GM12891 (cell line): Measurements from ENCODE around the gene CCDC102B.

Experiments
- PAX5 ChIP-seq: IDR thresholded peaks from 2 replicates; pipeline ENCODE4 v1.6.1; 2011; ENCODE audit warnings: low read length, moderate library complexity, mild to moderate bottlenecking; ENCODE audit not compliant: insufficient read depth, severe bottlenecking
- POLR2A ChIP-seq: IDR thresholded peaks from 2 replicates; pipeline ENCODE4 v1.6.1; 2011; ENCODE audit warnings: low read depth, low read length, control low read depth
- POLR2AphosphoS5 ChIP-seq: IDR thresholded peaks from 2 replicates; pipeline ENCODE4 v1.6.1; 2011; ENCODE audit warnings: low read depth, low read length, control low read depth
- POU2F2 ChIP-seq: IDR thresholded peaks from 2 replicates; pipeline ENCODE4 v1.6.1; 2011; ENCODE audit warnings: low read depth, mild to moderate bottlenecking, control low read depth, low read length, moderate library complexity
- SPI1 ChIP-seq: IDR thresholded peaks from 2 replicates; pipeline ENCODE4 v1.6.1; 2011; ENCODE audit warnings: low read depth, low read length, control low read depth
- TAF1 ChIP-seq: IDR thresholded peaks from 2 replicates; pipeline ENCODE4 v1.6.1; 2011; ENCODE audit warnings: low read depth, low read length, control low read depth

GRCh38 chr18:68833756-68834155, 35.9 kb downstream of the CCDC102B start:
- no peak for TF ChIP-seq POLR2A
- TF ChIP-seq POLR2AphosphoS5, result no peak
- no peak for TF ChIP-seq SPI1
- no peak for TF ChIP-seq PAX5
- TF ChIP-seq TAF1, result no peak
- no peak for TF ChIP-seq POU2F2
